NCI-H2171 (cell line): Measurements from ENCODE around the gene ZFP90.
"Not testable (repeated sequence)": the region's sequence is repeated elsewhere in the genome, so short reads cannot be mapped to it uniquely, and the experiment has no call there.

Source experiments
- DNase-seq: peaks from one replicate; lab custom pipeline; 2025; lab: John Stamatoyannopoulos, UW

ZFP90 gene

GRCh38 chr16:68517606-68518166 lies 21.4 kb upstream of the ZFP90 start:
- DNase-seq, result no peak

GRCh38 chr16:68519225-68519745 lies 19.8 kb upstream of the ZFP90 start:
- no peak for DNase-seq

DNA sequence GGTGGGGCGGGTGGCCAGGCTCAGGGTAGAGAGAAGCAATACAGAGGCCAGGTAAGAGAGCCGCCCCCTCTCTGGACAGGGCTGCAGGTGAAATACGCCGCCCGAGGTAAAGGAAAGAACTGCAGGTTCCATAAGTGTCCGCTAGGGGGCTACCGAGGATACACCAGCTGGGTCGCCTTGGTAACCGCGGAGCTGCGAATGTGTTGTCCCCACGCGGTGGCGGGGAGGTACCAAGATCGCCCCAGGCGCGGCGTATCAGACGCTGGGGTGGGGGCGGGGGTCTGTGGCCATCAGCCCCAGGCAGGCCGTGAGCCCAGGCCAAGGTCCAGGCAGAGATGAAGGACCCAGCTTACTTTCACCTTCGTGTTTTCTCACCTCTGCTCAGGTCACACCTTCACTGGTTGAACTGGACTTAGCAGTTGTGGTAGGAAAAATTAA lies 18.4 kb upstream of the ZFP90 start:
- peak; percentile 86 for DNase-seq

DNA sequence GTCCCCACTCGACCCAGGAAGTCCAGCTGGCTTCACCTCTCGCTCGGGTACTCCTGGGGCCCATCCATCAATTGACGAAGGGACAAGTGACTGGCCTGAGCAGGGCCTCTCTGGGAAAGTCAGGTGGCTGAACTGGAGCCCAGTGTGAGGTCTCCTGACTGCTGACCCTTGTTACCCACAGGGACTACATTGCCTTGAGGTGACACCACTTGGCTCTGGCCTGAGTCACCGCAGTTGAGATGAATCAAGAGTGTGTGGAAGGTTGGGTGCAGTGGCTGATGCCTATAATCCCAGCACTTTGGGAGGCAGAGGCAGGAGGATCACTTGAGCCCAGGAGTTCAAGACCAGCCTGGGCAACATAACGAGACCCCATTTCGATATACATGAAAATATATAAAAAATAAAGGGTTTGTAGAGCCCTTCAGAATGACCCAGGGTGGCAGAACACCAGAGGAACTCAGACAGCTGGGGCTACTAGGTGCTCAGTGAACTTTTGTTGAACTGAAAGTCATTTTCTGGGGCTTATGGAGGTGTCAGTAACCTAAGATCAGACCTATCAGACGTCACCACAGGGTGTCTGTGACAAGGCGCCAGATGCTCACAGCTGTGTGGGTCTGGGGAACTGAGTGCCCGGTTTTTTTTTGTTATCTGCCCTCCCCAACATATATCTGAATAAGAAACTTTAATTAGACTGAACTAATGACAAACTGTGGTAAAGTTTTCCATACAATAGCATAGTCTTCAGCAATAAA lies 14.8 kb upstream of the ZFP90 start:
- DNase-seq, result no peak

GRCh38 chr16:68526143-68526781 lies 12.8 kb upstream of the ZFP90 start:
- DNase-seq, result no peak

GRCh38 chr16:68526782-68527145 lies 12.3 kb upstream of the ZFP90 start:
- no peak for DNase-seq

- no peak for DNase-seq
These were observed 10.9 kb upstream of the ZFP90 start for GRCh38 chr16:68528233-68528632.

DNA sequence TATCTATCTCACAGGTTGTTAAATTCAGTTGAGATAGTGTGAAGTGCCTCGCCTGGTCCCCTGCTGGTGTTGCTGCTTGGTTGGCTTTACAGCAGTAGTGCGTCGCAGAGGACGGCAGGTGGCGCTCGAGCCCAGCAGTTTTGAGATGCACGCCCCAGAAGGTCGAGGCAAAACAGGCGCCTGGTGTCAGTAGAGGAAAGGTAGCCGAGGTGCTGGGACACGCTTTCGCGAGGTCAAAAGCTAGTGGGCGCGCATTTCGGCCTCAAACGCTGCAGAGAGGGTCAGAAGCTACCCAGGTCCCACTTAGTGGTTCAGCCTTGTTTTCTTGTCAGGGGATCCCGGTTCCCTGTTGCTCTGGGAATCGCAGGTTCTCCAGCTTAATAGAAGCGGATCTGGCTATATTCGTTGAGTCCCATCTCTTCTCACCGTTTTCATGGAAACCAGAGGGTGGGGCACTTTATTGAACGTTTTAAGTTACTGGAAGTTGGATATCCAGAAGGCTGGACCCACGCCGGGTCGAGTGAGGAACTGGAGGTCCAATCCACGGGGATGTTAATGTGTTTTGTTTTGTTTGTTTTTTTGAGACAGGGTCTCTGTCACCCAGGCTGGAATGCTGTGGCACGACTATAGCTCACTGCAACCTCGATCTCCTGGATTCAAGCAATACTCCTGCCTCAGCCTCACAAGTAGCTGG lies 10.3 kb upstream of the ZFP90 start:
- peak; percentile 76 for DNase-seq

DNA sequence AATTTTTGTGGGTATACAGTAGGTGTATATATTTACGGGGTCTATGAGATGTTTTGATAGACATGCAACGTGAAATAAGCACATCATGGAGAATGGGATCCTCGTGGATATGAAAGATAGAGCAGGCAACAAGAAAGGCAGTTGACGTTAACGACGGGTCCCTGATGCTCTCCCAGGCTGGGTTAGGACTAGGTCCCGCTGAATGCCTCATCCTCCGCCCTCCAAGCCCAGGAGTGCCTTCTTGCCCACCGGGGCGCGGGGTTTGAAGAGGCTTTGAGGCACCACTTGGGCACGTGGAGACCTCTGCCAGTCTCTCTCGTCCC lies 9.5 kb upstream of the ZFP90 start:
- DNase-seq, result no peak

DNA sequence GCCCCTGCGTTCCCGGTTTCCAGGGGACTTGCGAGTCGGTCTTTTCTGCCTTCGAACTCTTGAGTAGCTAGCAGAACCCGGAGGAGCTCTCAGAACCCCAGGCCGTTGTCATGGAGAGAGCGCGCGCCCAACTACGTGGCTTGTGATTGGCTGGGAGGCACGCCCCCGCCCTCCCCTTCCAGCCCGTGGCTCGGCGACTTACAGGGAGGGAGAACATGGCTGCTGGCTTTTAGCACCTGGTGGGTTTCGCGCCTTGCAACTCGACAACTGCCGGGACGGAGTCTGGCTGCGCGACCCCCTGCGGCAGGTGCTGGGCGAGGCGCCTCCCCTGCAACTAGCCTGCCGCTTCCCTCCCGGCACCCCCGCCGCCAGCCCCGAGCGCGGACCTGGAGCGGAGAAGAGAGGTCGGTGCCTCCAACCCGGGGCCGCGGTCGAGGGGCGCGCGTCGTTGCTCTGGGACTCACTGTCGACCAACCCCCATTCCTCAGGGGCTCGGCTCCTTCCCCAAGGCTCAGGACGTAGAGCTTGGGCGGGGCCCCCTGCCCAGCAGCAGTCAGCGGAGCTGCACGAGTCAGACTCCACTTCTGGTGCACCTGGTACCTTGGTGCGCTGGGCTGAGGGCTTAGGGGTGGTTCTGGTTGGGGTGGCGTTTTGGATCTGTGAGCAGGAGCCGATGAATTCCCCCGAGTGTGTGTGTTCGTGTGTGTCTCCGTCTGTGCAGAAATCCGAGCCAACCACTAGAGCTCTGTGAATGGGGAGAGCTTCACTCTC lies 9.0 kb upstream of the ZFP90 start:
- DNase-seq, result peak; percentile 90

- DNase-seq, result no peak
These were observed 5.2 kb upstream of the ZFP90 start for GRCh38 chr16:68533937-68534336.

DNA sequence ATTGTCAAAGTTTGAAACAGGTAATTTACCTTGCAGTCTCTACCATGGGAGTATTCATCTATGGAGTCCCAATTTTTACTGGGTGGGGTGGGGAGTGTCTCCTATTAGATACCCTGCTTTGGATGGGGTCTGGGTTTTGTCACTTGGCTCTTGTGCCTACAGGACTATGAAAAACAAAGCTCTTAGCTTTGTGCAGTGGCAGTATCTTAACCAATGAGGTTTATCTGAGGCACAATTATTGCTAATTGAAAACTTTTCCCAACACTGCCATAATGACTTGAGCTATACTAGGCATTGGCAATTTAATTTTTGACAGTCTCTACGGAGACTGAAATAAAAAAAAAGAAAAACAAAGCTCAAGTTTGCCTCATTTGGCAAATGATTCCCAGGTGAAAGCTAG lies 3.8 kb upstream of the ZFP90 start:
- no peak for DNase-seq

DNA sequence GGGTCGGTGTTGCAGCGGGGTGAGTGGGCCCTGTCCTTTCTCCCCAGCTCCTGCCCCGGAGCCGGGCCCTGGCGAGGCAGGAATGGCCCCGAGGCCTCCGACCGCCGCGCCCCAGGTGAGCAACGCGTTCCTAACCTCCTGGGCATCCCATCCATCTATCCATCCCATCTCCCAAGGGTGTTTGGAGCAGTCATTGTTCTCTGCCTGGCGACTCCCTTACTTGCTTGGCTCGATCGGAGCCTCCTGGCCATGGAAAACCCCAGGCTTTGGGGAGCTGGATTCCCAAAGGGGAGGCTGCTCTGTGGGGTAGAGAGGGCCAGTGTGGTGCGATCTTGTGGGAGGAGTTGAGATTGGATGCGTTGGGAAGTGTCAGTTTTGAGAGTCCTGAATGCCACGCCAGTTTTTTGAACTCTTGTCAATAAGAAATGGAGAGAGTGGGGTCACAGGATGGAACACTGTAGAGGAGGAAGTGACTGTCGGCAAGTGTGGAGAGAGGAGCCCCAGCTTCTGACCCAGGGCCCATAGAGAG lies 684 bp downstream of the ZFP90 start:
- DNase-seq, result no peak

- no peak for DNase-seq
These were observed 9.9 kb downstream of the ZFP90 start for GRCh38 chr16:68548947-68549346.

- DNase-seq, result no peak
These were observed 14.1 kb downstream of the ZFP90 start for GRCh38 chr16:68553186-68553585.

GRCh38 chr16:68560341-68560740 lies 21.2 kb downstream of the ZFP90 start:
- not testable (repeated sequence) for DNase-seq

DNA sequence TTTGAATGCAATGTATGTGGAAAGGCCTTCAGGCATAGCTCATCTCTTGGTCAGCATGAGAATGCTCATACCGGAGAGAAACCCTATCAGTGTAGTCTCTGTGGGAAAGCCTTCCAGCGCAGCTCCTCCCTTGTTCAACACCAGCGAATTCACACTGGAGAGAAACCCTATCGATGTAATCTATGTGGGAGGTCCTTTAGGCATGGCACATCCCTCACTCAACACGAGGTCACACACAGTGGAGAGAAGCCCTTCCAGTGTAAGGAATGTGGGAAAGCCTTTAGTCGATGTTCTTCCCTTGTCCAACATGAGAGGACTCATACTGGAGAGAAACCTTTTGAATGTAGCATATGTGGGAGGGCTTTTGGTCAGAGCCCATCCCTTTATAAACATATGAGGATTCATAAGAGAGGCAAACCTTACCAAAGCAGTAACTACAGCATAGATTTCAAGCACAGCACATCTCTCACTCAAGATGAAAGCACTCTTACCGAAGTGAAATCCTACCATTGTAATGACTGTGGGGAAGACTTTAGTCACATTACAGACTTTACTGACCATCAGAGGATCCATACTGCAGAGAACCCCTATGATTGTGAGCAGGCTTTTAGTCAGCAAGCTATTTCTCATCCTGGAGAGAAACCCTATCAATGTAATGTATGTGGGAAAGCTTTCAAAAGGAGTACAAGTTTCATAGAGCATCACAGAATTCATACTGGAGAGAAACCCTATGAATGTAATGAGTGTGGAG lies 24.7 kb downstream of the ZFP90 start:
- DNase-seq, result no peak

- DNase-seq, result no peak
These were observed 25.4 kb downstream of the ZFP90 start for GRCh38 chr16:68564382-68564985.

DNA sequence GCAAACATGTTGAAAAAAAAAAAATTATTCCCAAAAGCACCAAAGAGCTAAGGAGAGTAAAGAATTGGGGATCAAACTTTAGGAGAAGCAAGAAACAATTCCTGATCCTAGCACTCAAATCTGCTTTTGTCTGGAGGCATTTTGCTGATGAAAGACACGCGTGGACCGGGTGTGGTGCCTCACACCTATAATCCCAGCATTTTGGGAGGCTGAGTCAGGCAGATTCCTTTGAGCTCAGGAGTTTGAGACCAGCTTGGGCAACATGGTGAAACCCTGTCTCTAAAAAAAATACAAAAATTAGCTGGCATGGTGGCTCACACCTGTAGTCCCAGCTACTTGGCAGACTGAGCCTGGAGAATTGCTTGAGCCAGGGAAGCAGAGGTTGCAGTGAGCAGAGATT lies 35.4 kb downstream of the ZFP90 start:
- DNase-seq, result no peak

GRCh38 chr16:68575082-68575481 lies 36.0 kb downstream of the ZFP90 start:
- DNase-seq, result no peak
